HG02642 (cell line): ENCODE measurements around the gene PPM1N.

ENCODE experiments used
- ATAC-seq: cut with Tn5 transposase; IDR thresholded peaks from one replicate; pipeline ENCODE4 v1.9.1; 2021; ENCODE audit warnings: mild to moderate bottlenecking; ENCODE audit not compliant: unreplicated experiment, poor library complexity

PPM1N gene, protein sequence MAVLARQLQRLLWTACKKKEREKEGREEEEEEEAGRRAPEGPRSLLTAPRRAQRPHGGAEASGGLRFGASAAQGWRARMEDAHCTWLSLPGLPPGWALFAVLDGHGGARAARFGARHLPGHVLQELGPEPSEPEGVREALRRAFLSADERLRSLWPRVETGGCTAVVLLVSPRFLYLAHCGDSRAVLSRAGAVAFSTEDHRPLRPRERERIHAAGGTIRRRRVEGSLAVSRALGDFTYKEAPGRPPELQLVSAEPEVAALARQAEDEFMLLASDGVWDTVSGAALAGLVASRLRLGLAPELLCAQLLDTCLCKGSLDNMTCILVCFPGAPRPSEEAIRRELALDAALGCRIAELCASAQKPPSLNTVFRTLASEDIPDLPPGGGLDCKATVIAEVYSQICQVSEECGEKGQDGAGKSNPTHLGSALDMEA

DNA sequence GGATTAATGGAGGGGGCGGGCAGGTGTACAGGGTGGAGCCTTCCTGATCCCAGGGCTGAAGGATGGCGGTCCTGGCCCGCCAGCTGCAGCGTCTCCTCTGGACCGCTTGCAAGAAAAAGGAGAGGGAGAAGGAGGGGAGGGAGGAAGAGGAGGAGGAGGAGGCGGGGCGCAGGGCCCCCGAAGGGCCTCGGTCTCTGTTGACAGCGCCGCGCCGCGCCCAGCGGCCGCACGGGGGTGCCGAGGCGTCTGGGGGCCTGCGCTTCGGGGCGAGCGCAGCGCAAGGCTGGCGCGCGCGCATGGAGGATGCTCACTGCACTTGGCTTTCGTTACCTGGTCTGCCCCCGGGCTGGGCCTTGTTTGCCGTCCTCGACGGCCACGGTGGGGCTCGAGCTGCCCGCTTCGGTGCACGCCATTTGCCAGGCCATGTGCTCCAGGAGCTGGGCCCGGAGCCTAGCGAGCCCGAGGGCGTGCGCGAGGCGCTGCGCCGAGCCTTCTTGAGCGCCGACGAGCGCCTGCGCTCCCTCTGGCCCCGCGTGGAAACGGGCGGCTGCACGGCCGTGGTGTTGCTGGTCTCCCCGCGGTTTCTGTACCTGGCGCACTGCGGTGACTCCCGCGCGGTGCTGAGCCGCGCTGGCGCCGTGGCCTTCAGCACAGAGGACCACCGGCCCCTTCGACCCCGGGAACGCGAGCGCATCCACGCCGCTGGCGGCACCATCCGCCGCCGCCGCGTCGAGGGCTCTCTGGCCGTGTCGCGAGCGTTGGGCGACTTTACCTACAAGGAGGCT, at the start of gene PPM1N:
PPM1N (plus strand) TSS at position 33 of the 785 bp plus-strand sequence; CDS start at position 63, 30 bp downstream.
- no peak for ATAC-seq

DNA sequence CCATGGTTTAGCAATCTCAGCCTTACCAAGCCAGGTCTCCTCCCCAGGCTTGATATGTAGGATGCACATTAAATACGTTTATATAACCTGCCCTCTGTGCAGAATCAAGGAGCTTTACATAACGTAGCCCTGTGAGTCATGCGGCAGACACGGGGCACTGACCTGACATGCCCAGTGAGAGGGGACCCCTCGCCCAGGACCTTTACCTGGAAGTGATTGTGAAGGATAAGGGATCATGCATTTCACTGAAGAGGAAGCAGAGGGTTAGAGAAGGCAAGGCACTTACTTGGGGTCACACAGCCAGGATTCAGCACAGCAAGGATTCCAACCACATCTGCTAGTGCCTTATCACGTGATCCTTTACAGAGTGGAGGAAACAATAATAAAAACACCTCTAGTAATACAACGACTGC, 49.4 kb upstream of the PPM1N start:
- ATAC-seq: no peak

DNA sequence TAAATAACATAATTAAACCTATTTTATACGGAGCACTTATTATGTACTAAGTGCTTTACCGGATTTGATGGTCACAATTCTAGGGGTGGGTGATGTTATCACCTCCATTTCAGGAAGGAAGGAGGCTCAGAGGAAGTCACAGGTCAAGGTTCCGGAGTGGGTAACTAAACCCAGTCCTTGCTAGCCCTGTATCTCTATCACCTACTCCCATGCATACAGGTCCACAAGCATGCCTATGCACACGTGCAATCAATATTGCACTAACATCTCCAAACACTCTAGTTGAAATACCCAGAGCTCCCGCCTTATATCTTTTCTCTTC, 48.3 kb upstream of the PPM1N start:
- no peak for ATAC-seq

DNA sequence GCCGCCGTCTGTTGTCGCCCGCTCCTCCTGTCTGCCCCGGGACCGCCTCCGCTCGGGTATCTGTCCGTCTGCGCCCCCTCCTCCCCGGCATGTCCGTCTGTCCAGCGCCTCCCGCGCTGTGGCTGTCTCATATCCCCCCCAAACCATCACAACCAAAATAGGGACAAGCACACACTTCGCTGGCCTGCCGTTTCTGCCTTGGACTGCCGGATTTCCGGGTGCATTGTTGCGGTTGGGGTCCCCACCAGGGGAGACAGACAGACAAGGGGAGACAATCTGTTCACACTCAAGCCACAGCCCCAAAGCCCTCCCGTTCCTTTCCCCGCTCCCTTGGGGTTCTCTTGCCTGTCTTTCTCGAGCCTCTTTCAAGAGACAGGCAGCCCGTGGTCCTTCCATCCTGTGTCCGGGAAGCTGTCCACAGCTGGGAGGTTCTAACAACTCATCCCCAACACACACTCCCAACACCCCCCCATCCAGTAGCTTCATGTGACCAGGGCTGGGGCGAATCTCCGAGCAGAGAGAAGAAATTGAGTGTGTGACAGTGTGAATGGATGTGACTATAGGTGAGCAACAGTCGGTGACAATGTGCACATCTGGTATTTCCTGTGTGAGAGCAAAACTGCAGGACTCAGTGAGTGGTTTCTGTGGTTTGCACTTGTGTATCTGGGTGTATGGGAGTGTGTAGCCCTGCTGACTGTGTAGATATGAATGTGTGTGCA, 47.0 kb upstream of the PPM1N start:
- no peak for ATAC-seq

DNA sequence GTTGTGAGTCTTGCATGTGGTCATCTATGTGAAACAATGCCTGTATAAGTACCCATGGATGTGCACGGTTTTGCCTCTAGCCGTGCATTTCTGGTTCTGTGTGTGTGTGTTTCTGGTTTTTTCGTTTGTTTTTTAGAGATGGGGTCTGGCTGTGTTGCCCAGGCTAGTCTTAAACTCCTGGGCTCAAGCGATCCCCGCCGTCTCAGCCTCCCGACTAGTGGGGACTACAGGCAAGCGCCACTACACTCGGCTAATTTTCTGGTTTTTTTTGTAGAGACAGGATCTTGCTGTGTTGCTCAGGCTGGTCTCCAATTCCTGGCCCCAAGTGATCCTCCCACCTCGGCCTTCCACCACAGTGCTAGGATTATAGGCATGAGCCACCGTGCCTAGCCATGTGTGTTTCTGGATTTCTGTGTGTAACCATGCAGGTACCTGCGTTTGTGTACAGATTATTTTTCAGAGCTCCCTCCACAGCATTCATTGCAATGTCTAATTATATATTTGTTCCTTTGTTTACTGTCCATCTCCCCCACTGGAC, 46.3 kb upstream of the PPM1N start:
- no peak for ATAC-seq

DNA sequence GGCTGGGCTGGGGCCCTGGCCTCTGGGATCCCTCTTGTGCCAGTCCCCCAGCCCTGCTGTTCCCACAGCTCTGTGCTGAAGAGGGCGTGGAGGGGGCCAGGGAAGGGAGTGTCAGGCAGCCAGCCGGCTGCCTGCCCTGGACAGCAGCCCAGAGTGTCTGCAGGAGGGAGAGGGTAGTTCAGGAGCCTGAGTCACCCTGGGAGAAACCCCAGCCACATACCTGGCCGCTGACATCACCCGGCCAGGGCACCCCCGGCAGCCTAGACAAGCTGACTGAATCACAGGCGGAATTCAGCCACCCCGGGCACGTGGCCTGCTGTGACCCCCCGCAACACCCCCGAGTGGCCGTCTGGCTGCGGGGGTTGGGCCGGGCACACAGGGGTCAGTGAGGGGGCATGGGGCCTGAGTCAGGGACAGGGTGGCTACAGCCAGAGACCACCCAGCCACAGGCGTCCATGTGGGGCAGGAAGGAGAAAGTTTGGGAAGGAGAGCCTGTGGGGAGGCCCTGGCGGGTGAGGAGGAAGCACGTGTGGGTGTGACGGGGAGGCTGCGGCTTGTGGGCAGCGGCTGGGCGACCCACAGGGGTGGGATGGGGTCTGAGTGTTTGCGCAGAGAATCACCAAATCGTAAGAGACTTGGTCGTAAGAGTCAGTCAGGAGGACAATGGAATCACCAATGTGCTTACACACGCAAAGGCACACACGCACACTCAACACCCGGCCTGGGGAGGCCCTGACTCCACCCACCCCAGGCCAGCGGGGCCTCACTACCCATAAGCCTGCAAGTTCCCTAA, 42.3 kb upstream of the PPM1N start:
- no peak for ATAC-seq

DNA sequence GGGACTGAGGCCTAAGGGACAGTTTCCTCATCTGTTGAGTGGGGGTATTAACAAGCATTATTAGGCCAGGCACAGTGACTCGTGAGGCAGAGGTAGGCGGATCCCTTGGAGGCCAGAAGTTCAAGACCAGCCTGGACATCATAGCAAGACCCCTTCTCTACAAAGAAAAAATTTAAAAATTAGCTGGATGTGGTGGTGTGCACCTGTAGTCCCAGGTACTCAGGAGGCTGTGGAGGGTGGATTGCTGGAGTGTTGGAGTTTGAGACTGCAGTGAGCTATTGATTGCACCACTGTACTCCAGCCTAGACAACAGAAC, 41.8 kb upstream of the PPM1N start:
- no peak for ATAC-seq

DNA sequence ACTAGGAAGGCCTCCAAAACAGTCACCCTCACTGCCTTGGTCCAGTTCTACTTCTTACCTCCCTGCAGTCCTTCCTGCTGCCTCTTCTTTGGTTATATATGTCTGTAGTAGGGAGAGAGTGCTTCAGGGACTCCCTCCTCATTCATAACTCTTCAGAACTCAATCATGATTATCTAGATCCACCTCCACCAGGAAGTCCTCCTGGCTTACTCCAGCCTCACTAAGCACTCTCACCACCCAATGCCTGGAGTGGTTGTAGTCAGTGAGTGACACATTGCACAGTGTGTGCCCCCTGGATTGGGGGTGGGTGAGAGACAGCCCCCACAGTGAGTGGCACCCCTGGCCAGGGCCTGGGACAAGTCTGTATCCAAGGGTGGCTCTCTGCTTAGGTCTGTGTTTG, 40.5 kb upstream of the PPM1N start:
- ATAC-seq: no peak

DNA sequence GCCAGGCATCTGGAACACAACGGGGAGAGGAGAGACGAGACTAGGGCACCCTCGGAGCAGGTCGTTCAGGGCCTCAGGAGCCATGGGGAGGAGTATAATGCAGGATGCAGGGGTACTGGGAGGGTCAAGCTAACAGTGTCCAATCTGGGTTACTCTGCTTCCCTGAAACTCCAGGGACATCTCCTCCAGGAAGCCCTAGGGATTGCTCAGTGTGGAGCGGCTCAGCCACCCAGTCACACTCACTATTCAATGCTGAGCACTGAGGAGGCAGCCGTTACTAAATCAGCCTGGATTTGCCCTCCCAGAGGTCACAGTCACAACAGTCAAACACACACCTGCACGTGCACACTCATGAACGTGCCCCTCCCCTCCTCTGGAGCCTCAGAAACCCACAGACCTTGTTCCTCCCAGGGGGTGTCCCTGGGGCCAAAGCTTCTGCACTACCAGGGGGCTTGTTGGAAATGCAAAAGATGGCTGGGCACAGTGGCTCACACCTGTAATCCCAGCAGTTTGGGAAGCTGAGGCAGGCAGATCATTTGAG, 37.4 kb upstream of the PPM1N start:
- no peak for ATAC-seq

DNA sequence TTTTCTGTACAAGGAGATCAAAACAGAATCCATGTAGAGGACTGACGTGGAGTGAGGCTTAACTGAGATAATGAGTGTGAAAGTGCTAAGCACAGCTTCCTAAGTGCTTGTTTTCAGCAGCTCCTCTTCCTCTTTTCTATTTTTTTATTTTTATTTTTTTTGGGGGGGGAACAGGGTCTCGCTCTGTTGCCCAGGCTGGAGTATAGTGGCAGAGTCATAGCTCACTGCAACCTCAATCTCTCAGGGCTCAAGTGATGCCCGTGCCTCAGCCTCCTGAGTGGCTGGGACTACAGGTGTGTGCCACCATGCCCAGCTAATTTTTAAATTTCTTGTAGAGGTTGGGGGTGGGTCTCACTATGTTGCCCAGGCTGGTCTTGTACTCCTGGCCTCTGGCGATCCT, 36.1 kb upstream of the PPM1N start:
- ATAC-seq: no peak

DNA sequence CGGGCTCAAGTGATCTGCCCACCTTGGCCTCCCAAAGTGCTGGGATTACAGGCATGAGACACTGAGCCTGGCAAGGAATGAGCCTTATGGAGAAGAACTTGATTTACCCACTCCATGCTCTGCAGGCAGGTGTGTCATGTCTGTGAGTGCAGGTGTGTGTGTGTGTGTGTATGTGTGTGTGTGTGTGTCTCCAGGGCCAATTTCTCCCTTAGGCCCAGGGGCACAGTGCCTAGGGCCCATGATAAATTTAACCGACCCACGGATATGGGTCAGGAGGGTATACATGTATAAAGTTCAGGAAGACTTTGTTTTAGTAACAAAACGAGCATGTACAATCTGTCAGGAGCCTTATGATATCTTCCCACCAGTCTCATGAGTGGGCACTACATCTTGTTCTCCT, 35.0 kb upstream of the PPM1N start:
- ATAC-seq: no peak

DNA sequence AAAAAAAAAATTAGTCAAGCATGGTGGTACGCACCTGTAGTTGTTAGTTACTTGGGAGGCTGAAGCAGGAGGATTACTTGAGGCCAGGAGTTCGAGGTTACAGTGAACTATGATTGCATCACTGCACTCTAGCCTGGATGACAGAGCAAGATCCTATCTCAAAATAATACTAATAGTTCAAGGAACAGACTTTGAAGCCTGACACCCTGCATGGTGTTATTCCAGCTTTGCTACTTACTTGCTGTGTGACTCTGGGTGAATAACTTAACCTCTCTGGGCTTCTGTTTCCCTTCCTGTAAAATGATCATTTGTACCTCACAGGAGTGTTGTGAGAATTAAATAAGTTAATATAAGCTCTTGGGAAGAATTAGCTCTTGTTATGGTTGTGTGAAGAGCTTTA, 34.0 kb upstream of the PPM1N start:
- no peak for ATAC-seq

DNA sequence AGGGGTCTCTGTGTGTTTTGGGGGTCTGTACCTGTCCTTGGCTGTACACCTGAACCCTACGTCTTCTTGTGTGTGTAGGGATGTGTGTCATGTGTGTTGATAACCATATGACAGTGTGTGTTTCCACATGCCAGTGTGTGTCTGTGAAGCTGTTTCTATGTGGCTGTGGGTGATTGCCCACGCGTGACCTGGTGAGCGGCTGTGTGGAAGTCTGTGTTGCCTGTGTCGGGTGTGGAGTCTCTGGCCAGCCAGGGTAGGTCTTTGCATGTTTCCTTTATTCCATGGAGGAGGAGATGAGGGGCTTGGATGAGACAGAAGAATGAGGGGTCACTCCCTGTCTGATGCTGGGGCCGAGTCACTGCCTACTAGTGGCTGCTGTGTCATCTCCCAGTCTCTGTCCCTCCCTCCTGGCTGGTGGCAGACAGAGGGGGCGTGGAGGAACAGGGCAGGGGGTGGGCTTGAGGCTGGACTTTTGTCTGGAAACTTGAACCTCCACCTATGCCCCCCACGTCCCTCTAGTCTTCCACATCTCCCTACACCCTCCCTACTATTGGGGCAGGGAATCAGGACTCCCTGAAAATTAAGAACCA, 33.3 kb upstream of the PPM1N start:
- no peak for ATAC-seq

DNA sequence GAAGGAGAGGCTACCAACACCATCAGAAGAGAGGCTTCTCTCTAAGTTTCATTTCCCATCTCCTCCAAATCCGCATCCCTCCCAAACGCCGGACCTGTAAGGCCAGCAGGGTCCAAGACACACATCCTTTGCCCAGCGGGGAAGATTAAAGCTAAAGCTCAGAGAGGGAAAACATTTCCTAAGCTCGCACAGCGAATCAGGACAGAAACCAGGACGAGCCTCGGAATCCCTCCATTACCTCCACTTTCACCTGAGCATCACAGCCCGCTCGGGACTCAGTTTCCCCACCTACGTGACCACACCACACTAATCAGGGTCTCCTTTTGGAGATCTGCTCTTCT, 31.2 kb upstream of the PPM1N start:
- ATAC-seq: no peak

DNA sequence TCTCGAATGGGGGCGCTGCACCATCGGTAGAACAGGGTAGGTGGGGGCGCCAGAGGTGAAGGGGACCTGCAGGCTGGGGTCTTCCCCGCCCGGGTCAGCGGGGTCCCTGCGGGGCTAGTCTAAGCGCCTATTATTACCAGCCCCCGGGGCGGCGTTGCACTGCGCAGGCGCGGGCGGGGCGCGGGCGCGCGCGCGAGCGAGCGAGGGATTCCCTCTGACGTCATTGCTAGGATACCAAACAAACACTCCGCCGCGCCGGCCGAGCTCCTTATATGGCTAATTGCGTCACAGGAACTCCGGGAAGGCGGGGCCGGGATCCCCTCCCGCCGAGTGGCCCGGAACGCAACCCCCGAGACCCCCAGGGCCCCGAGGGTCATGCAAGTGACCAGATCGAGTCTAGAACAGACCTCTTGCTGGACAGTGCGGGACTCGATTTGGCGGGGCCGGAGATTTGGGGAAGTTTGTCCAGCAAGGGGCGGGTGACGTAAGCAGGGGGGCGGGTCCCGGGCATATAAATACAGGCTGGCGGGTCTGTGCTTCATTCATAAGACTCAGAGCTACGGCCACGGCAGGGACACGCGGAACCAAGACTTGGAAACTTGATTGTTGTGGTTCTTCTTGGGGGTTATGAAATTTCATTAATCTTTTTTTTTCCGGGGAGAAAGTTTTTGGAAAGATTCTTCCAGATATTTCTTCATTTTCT, 30.6 kb upstream of the PPM1N start, which contains the start of gene FOSB:
FOSB (plus strand) TSS at position 541 of the 703 bp plus-strand sequence. CDS start 591 bp downstream, outside the sequence.
- ATAC-seq: peak; percentile 54

DNA sequence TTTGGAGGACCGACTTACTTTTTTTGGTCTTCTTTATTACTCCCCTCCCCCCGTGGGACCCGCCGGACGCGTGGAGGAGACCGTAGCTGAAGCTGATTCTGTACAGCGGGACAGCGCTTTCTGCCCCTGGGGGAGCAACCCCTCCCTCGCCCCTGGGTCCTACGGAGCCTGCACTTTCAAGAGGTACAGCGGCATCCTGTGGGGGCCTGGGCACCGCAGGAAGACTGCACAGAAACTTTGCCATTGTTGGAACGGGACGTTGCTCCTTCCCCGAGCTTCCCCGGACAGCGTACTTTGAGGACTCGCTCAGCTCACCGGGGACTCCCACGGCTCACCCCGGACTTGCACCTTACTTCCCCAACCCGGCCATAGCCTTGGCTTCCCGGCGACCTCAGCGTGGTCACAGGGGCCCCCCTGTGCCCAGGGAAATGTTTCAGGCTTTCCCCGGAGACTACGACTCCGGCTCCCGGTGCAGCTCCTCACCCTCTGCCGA, 30.0 kb upstream of the PPM1N start:
- no peak for ATAC-seq

DNA sequence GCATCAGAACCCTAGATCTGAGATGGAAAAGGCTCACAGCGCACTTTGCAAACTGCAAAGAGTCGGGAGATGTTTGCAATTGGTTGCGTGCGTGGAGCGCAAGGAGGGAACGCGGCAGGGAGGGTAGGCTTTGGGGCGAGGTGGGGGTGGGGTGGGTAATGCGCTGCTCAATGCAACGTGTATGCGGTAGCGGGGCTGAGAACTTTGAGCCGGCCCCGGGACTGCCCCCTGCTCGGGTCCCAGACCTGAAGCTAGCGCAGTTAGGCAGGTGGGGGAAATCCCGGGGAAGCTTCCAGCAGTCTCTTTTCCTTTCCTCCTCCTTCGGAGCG, 29.5 kb upstream of the PPM1N start:
- peak; percentile 28 for ATAC-seq

DNA sequence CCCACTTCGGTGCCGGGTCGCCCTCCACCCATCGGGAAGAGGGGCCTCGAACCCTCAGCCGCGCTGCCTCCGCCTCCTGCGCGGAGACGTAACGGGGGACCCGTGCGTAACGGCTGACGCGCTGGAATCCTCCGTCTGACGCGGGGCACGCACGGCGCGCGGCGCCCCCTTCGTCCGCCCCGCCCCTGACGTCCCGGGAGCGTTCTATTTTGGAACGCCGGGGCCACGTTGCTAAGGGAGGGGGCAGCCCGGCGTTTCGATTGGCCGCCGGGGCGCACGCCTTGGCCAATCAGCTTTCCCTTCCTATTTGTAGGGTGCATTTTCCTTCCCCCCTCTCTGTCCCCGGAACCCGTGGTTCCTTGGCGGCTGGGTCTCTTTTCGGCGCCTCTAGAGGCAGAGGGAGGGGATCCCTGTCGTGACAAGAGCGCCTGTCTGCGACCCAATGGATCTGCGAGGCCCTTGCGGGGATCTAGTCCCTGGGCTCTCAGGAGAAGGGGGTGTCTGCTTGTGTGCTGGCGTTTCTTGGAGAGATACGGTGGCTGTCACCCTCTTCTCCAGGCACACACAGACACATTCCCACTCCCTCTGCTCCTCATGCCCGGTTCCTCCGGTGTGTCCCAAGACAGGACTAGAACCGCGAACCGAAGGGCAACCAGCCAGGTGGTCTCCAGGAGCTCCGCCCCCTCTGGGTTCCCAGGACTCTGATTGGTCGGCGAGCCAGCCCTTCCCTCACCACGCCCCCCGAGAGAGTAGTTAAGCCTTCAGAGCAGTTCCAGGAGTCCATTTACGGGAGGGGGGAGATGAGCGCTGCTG, 28.9 kb upstream of the PPM1N start:
- peak; percentile 64 for ATAC-seq
